ENCODE measurements around the gene UBE2Q1. TPM values are rescaled to one million over a fixed set of nuclear protein-coding genes. Genes with fewer than 3 reads are reported as not detected.

The UBE2Q1 gene
- total and polyA plus RNA-seq, 2 donors (not counting 1 experiment from before 2014, with no cell fraction given): 20.1 to 23.6 TPM

GRCh38 chr1:154586231-154586630, 27.8 kb upstream of the UBE2Q1 start:
- peak in 1 of 2 donors; percentile 26 for DNase-seq (ENCODE audit: low read depth in 2 of 2)
- Histone ChIP-seq H3K79me2 (ENCODE audit: control insufficient read depth, insufficient read depth, low read length) (no peaks in the 10 kb centered on the region), H3K9ac (ENCODE audit: insufficient read depth, low read length) (no peak overlapping the region), H3K36me3 (ENCODE audit: control insufficient read depth, insufficient read depth, low read length) (peaks cover 46% of the 10 kb centered on the region), H3K27ac (ENCODE audit: insufficient read depth, low read length) (no peak overlapping the region), H3K4me2 (ENCODE audit: extremely low read depth, insufficient read depth, low read length) (no peak overlapping the region), H3K9me3 (ENCODE audit: control insufficient read depth, insufficient read depth, low read depth, low read length) (no peaks in the 10 kb centered on the region), H3K27me3 (ENCODE audit: control insufficient read depth, insufficient read depth, low read length) (no peaks in the 10 kb centered on the region), H3K4me3 (replicated peaks in 1 of 4; ENCODE audit: control extremely low read depth in 1 of 4, insufficient read depth in 1 of 4, low read depth in 3 of 4, low read length in 4 of 4) (no peak overlapping the region), H4K20me1 (ENCODE audit: control insufficient read depth, extremely low read depth, insufficient read depth, low read length) (no peaks in the 10 kb centered on the region), H3K4me1 (ENCODE audit: control insufficient read depth, extremely low read depth, insufficient read depth, low read length) (no peaks in the 10 kb centered on the region), H2AFZ (ENCODE audit: low read length) (no peak overlapping the region)
- no peak for TF ChIP-seq EZH2 (IDR thresholded peaks at IDR 0.05; ENCODE audit: low read length, missing control alignments)
- TF ChIP-seq CTCF (conservative IDR thresholded peaks at IDR 0.05 in 1 of 2, IDR thresholded peaks at IDR 0.05 in 1 of 2; ENCODE audit: low read depth in 1 of 2, low read length in 2 of 2): no peak

- Histone ChIP-seq H3K4me2 (ENCODE audit: extremely low read depth, insufficient read depth, low read length) (no peak overlapping the region), H3K27ac (ENCODE audit: insufficient read depth, low read length) (no peak overlapping the region)
- TF ChIP-seq CTCF (conservative IDR thresholded peaks at IDR 0.05 in 1 of 2, IDR thresholded peaks at IDR 0.05 in 1 of 2; ENCODE audit: low read depth in 1 of 2, low read length in 2 of 2) (no peak), EZH2 (IDR thresholded peaks at IDR 0.05; ENCODE audit: low read length, missing control alignments) (no peak)
Observed at GRCh38 chr1:154584267-154584994, 26.0 kb upstream of the UBE2Q1 start.

GRCh38 chr1:154583773-154584172, 25.3 kb upstream of the UBE2Q1 start:
- H3K4me3 ChIP-seq (replicated peaks in 1 of 4; ENCODE audit: control extremely low read depth in 1 of 4, insufficient read depth in 1 of 4, low read depth in 3 of 4, low read length in 4 of 4): no peak overlapping the region
- TF ChIP-seq CTCF (conservative IDR thresholded peaks at IDR 0.05 in 1 of 2, IDR thresholded peaks at IDR 0.05 in 1 of 2; ENCODE audit: low read depth in 1 of 2, low read length in 2 of 2) (no peak), EZH2 (IDR thresholded peaks at IDR 0.05; ENCODE audit: low read length, missing control alignments) (no peak)
- no peaks in the 10 kb centered on the region for H4K20me1 ChIP-seq (ENCODE audit: control insufficient read depth, extremely low read depth, insufficient read depth, low read length)
- H3K9me3 ChIP-seq (ENCODE audit: control insufficient read depth, insufficient read depth, low read depth, low read length): no peaks in the 10 kb centered on the region
- H3K79me2 ChIP-seq (ENCODE audit: control insufficient read depth, insufficient read depth, low read length): no peaks in the 10 kb centered on the region
- H2AFZ ChIP-seq (ENCODE audit: low read length): no peak overlapping the region
- H3K9ac ChIP-seq (ENCODE audit: insufficient read depth, low read length): no peak overlapping the region
- H3K27ac ChIP-seq (ENCODE audit: insufficient read depth, low read length): no peak overlapping the region
- H3K36me3 ChIP-seq (ENCODE audit: control insufficient read depth, insufficient read depth, low read length): peaks cover 41% of the 10 kb centered on the region
- no peaks in the 10 kb centered on the region for H3K4me1 ChIP-seq (ENCODE audit: control insufficient read depth, extremely low read depth, insufficient read depth, low read length)
- H3K4me2 ChIP-seq (ENCODE audit: extremely low read depth, insufficient read depth, low read length): no peak overlapping the region
- peak; percentile 27 to 73 for DNase-seq (ENCODE audit: low read depth in 2 of 2)
- H3K27me3 ChIP-seq (ENCODE audit: control insufficient read depth, insufficient read depth, low read length): no peaks in the 10 kb centered on the region

More at GRCh38 chr1:154584267-154584994, 26.0 kb upstream of the UBE2Q1 start:
- Histone ChIP-seq H3K27me3 (ENCODE audit: control insufficient read depth, insufficient read depth, low read length) (no peaks in the 10 kb centered on the region), H3K9ac (ENCODE audit: insufficient read depth, low read length) (no peak overlapping the region), H3K4me3 (replicated peaks in 1 of 4; ENCODE audit: control extremely low read depth in 1 of 4, insufficient read depth in 1 of 4, low read depth in 3 of 4, low read length in 4 of 4) (no peak overlapping the region), H2AFZ (ENCODE audit: low read length) (no peak overlapping the region), H3K36me3 (ENCODE audit: control insufficient read depth, insufficient read depth, low read length) (peaks cover 44% of the 10 kb centered on the region), H3K79me2 (ENCODE audit: control insufficient read depth, insufficient read depth, low read length) (no peaks in the 10 kb centered on the region), H3K4me1 (ENCODE audit: control insufficient read depth, extremely low read depth, insufficient read depth, low read length) (no peaks in the 10 kb centered on the region), H4K20me1 (ENCODE audit: control insufficient read depth, extremely low read depth, insufficient read depth, low read length) (no peaks in the 10 kb centered on the region), H3K9me3 (ENCODE audit: control insufficient read depth, insufficient read depth, low read depth, low read length) (no peaks in the 10 kb centered on the region)
- DNase-seq (ENCODE audit: low read depth in 2 of 2): no peak

Measured in fibroblast of lung (primary cell).